PFSK-1 (cell line): Measurements from ENCODE around the gene HRH1.

Experiments used
- FOXP2 ChIP-seq: optimal IDR thresholded peaks from 2 replicates; pipeline ENCODE3; 2011; ENCODE audit warnings: borderline replicate concordance, control low read depth, inconsistent platforms; ENCODE audit not compliant: insufficient read depth; ENCODE audit errors: extremely low read length, extremely low read depth
- POLR2AphosphoS5 ChIP-seq: IDR thresholded peaks from 2 replicates; pipeline ENCODE4 v1.6.1; 2012; ENCODE audit warnings: low read depth, mild to moderate bottlenecking, control low read depth, low read length, moderate library complexity
- SIN3A ChIP-seq: IDR thresholded peaks from 2 replicates; pipeline ENCODE4 v1.6.1; 2012; ENCODE audit warnings: mild to moderate bottlenecking, low read length, moderate library complexity, borderline replicate concordance; ENCODE audit not compliant: insufficient read depth
- TAF1 ChIP-seq: IDR thresholded peaks from 2 replicates; pipeline ENCODE4 v1.6.1; 2012; ENCODE audit warnings: low read length, control low read depth, borderline replicate concordance; ENCODE audit not compliant: insufficient read depth
- TF ChIP-seq, protein P1 (sequence below), 2 experiments: IDR thresholded peaks; 2 replicates each; pipeline versions ENCODE4 v1.6.1 to v1.8.0; 2011 to 2012; ENCODE audit warnings: low read depth in 2 of 2, low read length in 2 of 2, control low read depth in 1 of 2, inconsistent platforms in 1 of 2, mild to moderate bottlenecking in 1 of 2, moderate library complexity in 1 of 2; ENCODE audit not compliant: insufficient read depth in 1 of 2

DNA sequence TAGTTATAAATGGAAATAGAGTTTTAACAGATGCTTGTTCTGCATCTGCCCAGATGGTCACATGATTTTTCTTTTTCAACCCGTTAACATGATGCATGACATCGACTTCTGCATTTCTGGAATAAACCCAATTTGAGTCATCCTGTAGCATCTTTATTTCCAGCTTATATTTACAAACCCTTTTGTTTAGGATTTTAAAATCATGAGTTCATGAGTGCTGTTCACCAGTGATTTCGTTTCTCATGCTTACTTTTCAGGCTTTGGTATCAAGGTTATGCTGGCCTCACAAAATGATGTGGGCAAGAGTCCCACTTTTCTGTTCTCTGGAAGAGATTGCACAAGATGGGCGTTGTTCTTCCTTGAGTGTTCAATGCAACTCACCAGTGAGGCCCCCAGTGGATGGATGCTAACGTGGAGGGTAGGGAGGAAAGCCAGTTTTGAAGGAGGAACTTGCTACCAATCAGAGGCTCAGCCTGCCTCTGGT is 5.2 kb downstream of the HRH1 start:
- TF ChIP-seq TAF1 (no peak), SIN3A (no peak), POLR2AphosphoS5 (no peak), FOXP2 (no peak)
- TF ChIP-seq, protein P1, sequence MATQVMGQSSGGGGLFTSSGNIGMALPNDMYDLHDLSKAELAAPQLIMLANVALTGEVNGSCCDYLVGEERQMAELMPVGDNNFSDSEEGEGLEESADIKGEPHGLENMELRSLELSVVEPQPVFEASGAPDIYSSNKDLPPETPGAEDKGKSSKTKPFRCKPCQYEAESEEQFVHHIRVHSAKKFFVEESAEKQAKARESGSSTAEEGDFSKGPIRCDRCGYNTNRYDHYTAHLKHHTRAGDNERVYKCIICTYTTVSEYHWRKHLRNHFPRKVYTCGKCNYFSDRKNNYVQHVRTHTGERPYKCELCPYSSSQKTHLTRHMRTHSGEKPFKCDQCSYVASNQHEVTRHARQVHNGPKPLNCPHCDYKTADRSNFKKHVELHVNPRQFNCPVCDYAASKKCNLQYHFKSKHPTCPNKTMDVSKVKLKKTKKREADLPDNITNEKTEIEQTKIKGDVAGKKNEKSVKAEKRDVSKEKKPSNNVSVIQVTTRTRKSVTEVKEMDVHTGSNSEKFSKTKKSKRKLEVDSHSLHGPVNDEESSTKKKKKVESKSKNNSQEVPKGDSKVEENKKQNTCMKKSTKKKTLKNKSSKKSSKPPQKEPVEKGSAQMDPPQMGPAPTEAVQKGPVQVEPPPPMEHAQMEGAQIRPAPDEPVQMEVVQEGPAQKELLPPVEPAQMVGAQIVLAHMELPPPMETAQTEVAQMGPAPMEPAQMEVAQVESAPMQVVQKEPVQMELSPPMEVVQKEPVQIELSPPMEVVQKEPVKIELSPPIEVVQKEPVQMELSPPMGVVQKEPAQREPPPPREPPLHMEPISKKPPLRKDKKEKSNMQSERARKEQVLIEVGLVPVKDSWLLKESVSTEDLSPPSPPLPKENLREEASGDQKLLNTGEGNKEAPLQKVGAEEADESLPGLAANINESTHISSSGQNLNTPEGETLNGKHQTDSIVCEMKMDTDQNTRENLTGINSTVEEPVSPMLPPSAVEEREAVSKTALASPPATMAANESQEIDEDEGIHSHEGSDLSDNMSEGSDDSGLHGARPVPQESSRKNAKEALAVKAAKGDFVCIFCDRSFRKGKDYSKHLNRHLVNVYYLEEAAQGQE (IDR thresholded peaks at IDR 0.05; ENCODE audit: insufficient read depth in 1 of 2, low read depth in 2 of 2, low read length in 2 of 2): no peak
